HG03039 (cell line): ENCODE results near the gene CLIP4.
A peak's percentile ranks its signal among the peaks of the same experiment; 100 is the strongest.
"Not testable (repeated sequence)": the region's sequence is repeated elsewhere in the genome, so short reads cannot be mapped to it uniquely, and the experiment has no call there.

Experiments
- ATAC-seq: cut with Tn5 transposase; IDR thresholded peaks from one replicate; pipeline ENCODE4 v1.9.1; 2021; ENCODE audit warnings: mild to moderate bottlenecking, moderate library complexity; ENCODE audit not compliant: unreplicated experiment

CLIP4 gene

GRCh38 chr2:29114946-29115609, at the start of gene CLIP4:
Gene CLIP4, plus strand, starts transcription at chr2:29115415. Its CDS starts 5,974 bp downstream, at chr2:29121389.
- peak; percentile 46 for ATAC-seq

- ATAC-seq: no peak
These were observed 48.8 kb upstream of the CLIP4 start for GRCh38 chr2:29066271-29066860.

GRCh38 chr2:29066997-29067605, 48.1 kb upstream of the CLIP4 start:
- no peak for ATAC-seq

- ATAC-seq: no peak
These were observed 46.7 kb upstream of the CLIP4 start for GRCh38 chr2:29068513-29068912.

GRCh38 chr2:29070526-29070925, 44.7 kb upstream of the CLIP4 start:
- no peak for ATAC-seq

GRCh38 chr2:29071032-29071975, 43.9 kb upstream of the CLIP4 start:
- ATAC-seq: no peak

GRCh38 chr2:29072251-29072650, 43.0 kb upstream of the CLIP4 start:
- ATAC-seq: no peak

GRCh38 chr2:29072971-29073725, 42.1 kb upstream of the CLIP4 start:
- no peak for ATAC-seq

- ATAC-seq: no peak
These were observed 41.3 kb upstream of the CLIP4 start for GRCh38 chr2:29073933-29074332.

- no peak for ATAC-seq
These were observed 40.8 kb upstream of the CLIP4 start, which contains the start of gene PCARE for GRCh38 chr2:29074411-29074810. Gene PCARE, minus strand, starts transcription at chr2:29074523. Its CDS starts 262 bp downstream, at chr2:29074261.

GRCh38 chr2:29075894-29076705, 39.1 kb upstream of the CLIP4 start:
- no peak for ATAC-seq

- no peak for ATAC-seq
These were observed 35.3 kb upstream of the CLIP4 start for GRCh38 chr2:29079887-29080286.

GRCh38 chr2:29080886-29081743, 34.1 kb upstream of the CLIP4 start:
- ATAC-seq: no peak

GRCh38 chr2:29082804-29083495, 32.3 kb upstream of the CLIP4 start:
- ATAC-seq: no peak

GRCh38 chr2:29084554-29084953, 30.7 kb upstream of the CLIP4 start:
- ATAC-seq: no peak

GRCh38 chr2:29090311-29090710, 24.9 kb upstream of the CLIP4 start:
- ATAC-seq: not testable (repeated sequence)

- ATAC-seq: no peak
These were observed 18.2 kb upstream of the CLIP4 start for GRCh38 chr2:29096969-29097368.

GRCh38 chr2:29097569-29097968, 17.6 kb upstream of the CLIP4 start:
- ATAC-seq: no peak
